NCI-H2227 treated with DMSO at 0.1 percent for 48 hours (cell line): Measurements from ENCODE around the gene SLC25A11.

Experiments
- DNase-seq: peaks from one replicate; lab custom pipeline; 2025; lab: John Stamatoyannopoulos, UW

SLC25A11 gene

GRCh38 chr17:4939796-4940554, at the start of gene SLC25A11, which contains the start of gene RNF167:
SLC25A11 (minus strand) TSS chr17:4940046; CDS start chr17:4939910, 136 bp downstream.
RNF167 (plus strand) TSS chr17:4940268; CDS start chr17:4940910, 642 bp downstream.
- DNase-seq = peak; percentile 95

DNA sequence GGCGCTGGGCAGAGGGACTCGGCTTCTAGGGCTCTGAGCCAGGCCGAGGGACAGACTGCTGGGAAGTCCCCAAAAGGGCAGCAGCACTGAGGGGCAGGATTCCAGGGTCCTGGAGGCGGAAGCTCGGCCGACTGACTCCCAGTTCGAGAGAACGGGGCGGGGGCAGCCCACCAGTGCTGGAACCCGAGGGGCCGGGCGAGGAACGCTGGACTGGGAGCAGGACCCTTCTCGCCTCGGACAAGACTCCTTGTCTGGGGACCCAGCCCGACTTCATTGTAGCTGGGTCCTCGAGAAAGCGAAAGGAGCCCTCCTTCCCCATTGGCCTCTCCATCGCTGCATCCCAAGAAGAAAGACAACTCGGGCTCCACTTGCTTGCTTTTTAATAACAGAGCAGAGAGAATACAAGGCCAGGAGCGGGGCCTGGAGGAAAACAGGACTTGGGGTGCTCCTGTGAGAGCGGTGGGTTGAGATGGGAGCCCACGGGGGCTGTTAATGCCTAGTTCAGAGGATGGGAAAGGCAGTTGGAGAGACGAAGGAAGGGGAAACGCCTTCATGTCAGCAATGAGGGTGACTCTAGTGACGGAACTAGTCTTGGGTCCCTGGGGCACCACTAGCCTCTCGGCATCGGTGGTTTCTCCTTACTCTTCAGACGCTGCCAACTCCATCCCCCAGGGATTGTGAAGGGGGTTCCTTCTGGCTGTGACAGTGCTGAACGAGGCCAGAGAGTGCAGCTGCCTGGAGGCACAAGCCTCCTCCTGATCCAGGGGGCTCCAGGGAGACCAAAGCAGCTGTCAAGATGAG, 48.1 kb upstream of the SLC25A11 start:
- no peak for DNase-seq

DNA sequence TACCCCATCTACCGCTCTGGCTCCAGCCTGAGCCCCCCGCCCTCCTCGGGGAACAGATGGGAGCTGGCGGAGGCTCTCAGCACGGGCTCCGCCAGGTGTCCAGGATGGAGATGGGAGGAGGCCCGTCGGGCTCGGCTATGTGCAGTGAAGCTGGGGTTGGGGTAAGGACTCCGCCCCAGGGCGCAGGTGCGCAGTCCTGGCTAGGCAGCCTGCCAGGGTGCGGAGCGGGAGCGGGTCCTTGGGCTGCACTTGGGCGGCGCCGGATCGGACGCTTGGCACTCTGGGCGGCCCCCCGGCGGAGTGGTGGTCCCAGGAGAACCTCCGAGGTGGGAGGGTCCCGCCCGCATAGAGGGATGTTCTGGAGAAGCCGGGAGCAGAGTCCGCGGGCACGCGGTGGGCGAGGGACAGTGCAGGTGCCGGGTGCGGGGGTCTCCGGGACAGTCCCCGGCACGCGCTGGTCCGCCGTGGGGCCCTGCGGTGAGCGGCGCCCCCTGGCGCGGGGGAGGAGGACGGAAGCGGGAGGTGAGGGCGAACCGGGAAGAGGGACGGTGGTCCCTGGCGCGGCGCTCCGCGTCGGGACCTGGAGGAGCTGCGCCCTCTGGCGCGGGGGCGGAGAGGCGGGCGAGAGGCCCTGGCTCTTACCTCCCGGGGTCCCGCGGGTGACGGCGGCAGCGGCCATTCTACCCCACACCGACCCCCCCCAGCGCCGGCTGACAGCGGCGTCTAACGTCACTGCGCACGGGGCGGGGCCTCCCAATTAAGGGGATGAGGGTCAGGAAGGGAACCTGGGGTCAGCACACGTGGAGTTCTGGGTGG, 47.3 kb upstream of the SLC25A11 start, which contains the start of gene CAMTA2:
CAMTA2 (minus strand) TSS at position 725 of the 816 bp plus-strand sequence. CDS start 1,453 bp downstream, outside the sequence.
- DNase-seq = peak; percentile 38

GRCh38 chr17:4986403-4986802, 46.6 kb upstream of the SLC25A11 start:
- DNase-seq = no peak

GRCh38 chr17:4982305-4982704, 42.5 kb upstream of the SLC25A11 start:
- DNase-seq = no peak

GRCh38 chr17:4980644-4981216, 40.9 kb upstream of the SLC25A11 start:
- peak; percentile 28 for DNase-seq

DNA sequence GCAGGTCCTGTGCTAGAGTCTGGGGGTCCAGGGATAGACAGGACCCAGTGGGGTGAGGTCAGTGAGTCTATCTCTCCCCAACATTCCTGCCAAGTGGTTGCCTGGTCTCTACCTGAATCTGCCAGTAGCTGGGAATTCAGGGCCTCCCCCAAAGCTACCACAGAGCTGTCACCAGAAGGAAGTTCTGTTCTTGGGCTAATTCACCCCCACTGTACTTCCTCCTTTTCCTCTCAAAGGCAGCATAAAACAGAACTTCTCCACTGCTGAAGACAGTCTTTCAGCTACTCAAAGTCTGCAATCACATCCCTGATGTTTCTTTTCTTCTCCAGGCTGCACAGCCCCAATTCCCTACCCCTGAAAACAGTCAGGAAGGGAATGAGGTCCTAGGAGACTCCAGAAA, 38.9 kb upstream of the SLC25A11 start:
- no peak for DNase-seq

DNA sequence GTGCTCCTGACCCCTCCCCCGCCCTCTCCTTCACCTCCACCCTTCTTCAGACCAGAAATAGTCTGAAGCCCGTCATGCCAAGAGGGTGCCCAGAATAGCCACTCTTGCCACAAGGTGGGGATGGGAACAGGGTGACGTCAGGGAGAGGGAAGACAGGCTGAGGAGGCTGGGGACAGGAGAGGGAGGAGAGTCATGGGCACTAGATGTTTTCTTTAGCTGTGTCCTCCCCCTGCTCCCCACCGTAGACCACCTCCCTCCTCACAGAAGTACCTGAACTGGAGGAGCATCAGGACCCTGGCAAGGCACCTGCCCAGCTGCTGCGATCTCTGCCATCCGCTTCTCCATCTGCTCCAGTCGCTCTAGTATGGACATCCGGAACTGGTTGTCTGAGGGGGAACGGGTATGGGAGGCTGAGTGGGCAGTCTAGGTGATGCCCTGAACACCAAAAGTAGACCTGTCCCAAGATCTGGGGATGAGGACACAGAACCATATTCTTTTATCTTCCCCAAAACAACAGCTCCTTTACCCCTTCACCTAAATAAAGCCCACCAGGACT, 34.3 kb upstream of the SLC25A11 start:
- DNase-seq = no peak

DNA sequence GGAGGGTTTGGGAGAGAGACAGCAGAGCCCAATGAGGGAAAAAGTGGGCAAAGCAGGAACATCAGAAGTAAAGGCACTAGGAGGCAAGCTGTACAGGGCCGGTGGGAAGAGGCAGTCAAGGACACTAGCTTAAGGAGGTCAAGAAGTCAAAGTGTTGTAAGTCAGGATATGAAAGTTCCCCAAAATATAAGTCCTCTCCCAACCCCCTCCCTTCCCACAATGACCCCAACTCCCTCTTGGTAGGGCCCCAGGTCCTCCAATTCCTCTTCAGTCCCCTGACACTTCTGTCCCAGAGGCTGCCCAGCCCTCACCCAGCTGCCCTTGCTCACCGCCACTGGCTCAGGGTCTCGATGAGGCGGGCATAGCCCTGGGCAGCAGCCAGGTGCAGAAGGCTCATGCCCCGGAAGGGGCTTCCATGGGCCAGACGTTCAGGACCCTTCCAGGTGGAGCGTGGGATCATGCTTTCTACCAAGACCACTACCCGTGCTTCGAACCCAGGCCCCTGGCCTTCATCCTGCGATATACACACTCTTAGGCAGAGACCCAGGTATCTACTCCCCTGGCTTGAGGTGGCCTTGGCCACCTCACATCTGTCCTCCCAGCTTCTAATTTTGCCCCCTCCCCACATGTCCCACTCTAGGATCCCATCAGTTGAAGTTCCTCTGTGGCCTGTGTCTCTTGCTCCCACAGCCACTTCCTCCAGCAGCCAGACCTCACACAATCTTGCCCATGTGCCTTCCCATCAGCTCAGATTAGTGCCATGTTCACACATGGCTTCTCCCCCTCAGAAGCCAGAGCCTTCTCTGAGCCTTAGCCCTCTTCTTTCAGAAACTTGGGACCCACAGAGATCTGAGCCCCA, 33.6 kb upstream of the SLC25A11 start:
- no peak for DNase-seq

- DNase-seq = no peak
Observed at GRCh38 chr17:4972752-4973151, 32.9 kb upstream of the SLC25A11 start.

DNA sequence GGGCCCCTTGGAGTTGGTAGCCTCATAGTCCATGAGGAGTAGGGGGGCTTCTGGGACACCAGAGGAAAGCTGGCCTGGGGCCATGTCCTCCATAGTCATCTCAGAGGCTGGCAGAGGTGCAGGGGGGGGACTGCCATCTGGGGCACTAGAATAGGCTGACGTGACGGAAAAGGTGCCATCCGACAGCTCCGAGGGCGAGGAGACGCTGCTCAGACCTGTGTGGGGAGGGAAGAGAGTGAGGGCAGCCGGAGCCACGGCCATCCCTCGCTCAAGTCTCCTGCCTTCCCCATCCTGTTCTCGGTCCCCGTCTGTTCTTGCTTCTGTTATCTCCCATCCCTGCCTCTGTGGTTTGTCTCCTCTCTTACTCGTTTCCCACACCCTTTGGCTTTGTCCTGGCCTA, 32.5 kb upstream of the SLC25A11 start:
- no peak for DNase-seq

DNA sequence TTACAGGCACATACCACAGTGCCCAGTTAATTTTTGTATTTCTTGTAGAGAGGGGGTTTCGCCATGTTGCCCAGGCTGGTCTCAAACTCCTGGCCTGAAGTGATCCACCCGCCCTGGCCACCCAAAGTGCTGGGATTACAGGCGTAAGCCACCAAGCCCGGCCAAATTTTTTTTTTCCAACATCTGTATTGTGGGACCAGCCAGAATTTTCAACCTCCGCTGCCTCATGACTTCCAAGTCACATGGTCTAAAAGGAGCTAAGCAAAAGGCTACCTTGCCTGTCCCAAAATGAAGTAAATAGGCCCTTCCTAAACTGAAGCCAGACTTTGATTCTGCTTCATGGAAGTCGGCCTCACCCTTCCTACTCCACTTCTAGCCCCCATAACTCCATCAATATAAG, 32.0 kb upstream of the SLC25A11 start:
- DNase-seq = no peak

DNA sequence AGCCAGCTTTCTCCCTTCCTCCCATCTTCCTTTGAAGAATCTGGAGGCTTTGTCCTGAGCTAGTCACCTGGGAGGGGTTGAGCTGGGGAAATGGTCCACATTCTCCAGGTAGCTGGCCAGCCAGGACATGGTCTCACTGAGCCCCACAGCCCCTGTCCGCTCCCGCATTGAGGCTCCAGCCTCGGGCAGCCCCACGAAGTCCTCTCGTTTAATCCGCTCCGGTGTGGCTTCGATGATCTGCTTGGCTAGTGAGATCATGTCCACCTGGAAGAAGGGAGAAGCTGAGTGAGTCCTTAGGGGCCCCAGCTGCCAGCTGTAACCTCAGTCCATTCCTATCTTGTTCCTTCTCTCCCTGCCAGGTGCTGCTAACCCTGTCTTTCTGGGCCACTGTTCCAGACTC, 30.4 kb upstream of the SLC25A11 start:
- no peak for DNase-seq

GRCh38 chr17:4969551-4970173, 29.8 kb upstream of the SLC25A11 start:
- no peak for DNase-seq

DNA sequence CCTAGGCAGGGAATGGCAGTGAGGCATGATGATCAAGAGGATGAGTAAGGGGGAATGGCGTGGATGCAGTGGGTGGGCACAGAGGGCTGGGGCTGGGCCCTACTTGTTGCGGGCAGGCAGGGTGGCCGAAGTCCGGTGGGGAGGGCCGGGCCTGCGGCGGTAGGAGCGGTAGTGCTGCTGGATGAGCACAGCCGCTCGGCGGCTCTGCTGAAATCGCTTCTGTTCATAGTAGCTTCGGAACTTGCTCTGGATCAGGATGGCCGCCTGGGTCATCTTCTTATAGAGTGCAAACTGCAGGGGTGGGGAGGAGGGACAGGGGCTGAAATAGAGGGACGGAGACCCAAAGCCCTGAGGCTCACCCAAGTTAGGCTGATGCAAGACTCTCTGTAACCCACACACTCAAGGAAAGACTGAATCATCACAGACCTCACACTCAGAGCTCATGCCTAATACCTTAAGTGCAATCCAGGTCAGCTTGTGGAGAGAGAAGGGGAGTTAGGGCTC, 29.3 kb upstream of the SLC25A11 start:
- no peak for DNase-seq

GRCh38 chr17:4968486-4969046, 28.7 kb upstream of the SLC25A11 start:
- no peak for DNase-seq

DNA sequence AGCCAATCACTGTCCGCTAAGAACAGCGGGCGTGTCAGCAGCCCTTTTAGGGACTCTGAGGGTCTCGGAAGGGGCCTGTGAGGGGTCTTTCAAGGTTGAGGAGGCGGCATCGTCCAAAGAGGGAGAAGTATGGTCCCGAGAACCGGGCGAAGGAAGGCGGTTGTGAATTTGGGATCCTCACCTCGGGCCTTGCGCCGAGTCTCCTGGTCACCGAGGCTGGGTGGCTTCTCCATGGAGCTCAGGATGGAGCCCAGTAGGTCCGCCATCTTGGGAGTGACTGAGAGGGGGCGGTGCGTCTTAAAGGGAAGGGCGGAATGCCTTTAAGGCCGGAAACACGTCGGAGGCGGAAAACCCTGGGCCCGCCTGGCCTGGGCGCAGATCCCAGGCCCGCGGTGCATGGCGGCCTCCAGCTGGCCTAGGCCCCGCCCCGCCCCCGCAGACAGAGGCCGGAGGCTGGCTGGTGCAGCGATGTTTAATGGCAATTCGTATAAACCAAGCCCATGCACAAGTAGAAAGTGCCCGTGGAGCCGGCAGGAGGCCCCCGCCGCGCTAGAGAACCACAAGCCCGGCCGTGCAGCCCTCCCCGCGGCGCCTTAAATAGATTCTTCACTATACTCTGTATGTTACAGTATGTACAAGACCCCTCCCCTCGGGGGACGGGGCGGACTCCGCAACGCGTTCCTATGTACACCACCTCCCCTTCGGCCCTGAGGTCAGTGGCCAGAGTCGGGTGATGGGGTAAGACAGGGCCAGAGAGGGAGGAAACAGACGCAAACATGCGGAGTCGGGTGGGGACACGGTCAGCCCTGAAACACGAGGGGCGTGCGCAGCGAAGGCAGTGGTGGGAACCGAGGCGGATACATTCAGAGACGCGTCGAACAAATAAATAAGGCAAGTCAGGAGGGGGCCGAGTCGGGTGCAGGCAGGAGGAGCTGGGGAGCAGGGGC, 28.0 kb upstream of the SLC25A11 start, which contains the start of gene SPAG7:
SPAG7 (minus strand) TSS at position 279 of the 947 bp plus-strand sequence; CDS start at position 266, 13 bp downstream.
- DNase-seq = peak; percentile 92
